Activated CD8-positive, alpha-beta T cell treated with anti-CD3 and anti-CD28 coated beads for 36 hours (primary cell): Measurements from ENCODE around the gene LRRC8D. TPM values are rescaled to one million over a fixed set of nuclear protein-coding genes. Genes with fewer than 3 reads are reported as not detected.

ENCODE experiments used
- ATAC-seq: fragments of 200-7000 bp; cut with Tn5 transposase; one replicate; pipeline ENCODE4 v1.10.0; 2021; ENCODE audit warnings: mild to moderate bottlenecking, moderate library complexity
- CTCF ChIA-PET: fragments of 350-600 bp; sonication (Branson Sonifier 250); formaldehyde crosslinking; loops from one replicate; lab custom pipeline; 2021; ENCODE audit warnings: antibody characterized with exemption; lab: Charles Lee
- POLR2A ChIA-PET: fragments of 350-600 bp; sonication (Branson Sonifier 250); formaldehyde crosslinking; loops from one replicate; lab custom pipeline; 2021; ENCODE audit warnings: antibody characterized with exemption; lab: Charles Lee
- DNase-seq: peaks from one replicate; pipeline ENCODE4 v3.0.0-alpha.2; 2020
- H3K27ac Mint-ChIP-seq: one replicate; pipeline ENCODE4 v1.8.0; 2021; ENCODE audit warnings: mild to moderate bottlenecking, mixed read lengths
- H3K27me3 Mint-ChIP-seq: one replicate; pipeline ENCODE4 v1.8.0; 2021; ENCODE audit warnings: mixed read lengths
- H3K36me3 Mint-ChIP-seq: one replicate; pipeline ENCODE4 v1.8.0; 2021; ENCODE audit warnings: low read depth, mixed read lengths
- H3K4me1 Mint-ChIP-seq: one replicate; pipeline ENCODE4 v1.8.0; 2021; ENCODE audit warnings: low read depth, mixed read lengths
- H3K4me3 Mint-ChIP-seq: one replicate; pipeline ENCODE4 v1.8.0; 2021; ENCODE audit warnings: mild to moderate bottlenecking, moderate library complexity, mixed read lengths
- H3K9me3 Mint-ChIP-seq: one replicate; pipeline ENCODE4 v1.8.0; 2021; ENCODE audit warnings: mixed read lengths
- intact Hi-C: fragments of 100-400 bp; cut with micrococcal nuclease; formaldehyde crosslinking; loops from one replicate; pipeline ENCODE4 v1.10.0; 2022
- total RNA-seq, 2 experiments: library from RNA; stranded (reverse); gene quantifications; one replicate each; pipeline ENCODE4 v1.2.3, GENCODE V29; 2021
- TF ChIP-seq, protein P1 (sequence below): fragments of 200-600 bp; IDR thresholded peaks from one replicate; pipeline ENCODE4 v1.8.0; 2022; ENCODE audit warnings: antibody characterized with exemption, mild to moderate bottlenecking

The LRRC8D gene
- total RNA-seq, 2 experiments from 2014 or later = 26.3 to 27.5 TPM

DNA sequence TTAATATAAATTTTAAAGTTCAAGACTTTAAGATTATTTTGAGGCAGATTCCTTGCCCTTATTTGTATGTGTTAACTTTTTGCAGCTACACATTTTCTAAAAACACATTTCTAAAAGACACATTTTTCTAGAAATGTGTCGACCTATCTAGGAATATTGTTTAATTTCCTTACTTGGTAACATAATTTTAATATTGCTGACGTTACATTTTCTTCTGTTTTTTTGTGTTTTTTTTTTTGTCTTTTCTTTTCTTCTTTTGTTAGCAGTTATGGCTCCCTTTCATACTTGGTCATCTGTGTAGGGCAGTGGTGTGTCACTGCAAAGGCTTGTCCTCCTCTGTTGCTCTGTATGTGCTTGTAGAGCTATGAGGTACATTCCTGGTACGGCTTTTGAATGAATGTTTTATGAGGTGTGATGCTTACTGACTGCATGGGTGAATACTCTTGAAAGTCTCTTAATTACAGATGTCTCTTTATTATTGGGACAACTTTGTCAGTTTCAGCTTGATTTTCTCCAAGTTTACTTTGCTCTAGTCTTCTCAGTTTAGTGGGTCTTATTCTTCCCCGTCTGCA, 30.1 kb downstream of the LRRC8D start:
- Mint-ChIP-seq H3K27me3 (no peaks in the 10 kb centered on the region), H3K4me1 (peaks cover 43% of the 10 kb centered on the region), H3K4me3 (no peak overlapping the region), H3K27ac (no peak overlapping the region), H3K36me3 (peaks cover 35% of the 10 kb centered on the region), H3K9me3 (no peaks in the 10 kb centered on the region)
- intact Hi-C loops = no loop called here
- CTCF ChIA-PET = no interaction called here
- DNase-seq = no peak
- ATAC-seq = no peak
- TF ChIP-seq, protein P1, sequence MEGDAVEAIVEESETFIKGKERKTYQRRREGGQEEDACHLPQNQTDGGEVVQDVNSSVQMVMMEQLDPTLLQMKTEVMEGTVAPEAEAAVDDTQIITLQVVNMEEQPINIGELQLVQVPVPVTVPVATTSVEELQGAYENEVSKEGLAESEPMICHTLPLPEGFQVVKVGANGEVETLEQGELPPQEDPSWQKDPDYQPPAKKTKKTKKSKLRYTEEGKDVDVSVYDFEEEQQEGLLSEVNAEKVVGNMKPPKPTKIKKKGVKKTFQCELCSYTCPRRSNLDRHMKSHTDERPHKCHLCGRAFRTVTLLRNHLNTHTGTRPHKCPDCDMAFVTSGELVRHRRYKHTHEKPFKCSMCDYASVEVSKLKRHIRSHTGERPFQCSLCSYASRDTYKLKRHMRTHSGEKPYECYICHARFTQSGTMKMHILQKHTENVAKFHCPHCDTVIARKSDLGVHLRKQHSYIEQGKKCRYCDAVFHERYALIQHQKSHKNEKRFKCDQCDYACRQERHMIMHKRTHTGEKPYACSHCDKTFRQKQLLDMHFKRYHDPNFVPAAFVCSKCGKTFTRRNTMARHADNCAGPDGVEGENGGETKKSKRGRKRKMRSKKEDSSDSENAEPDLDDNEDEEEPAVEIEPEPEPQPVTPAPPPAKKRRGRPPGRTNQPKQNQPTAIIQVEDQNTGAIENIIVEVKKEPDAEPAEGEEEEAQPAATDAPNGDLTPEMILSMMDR = no peak
- POLR2A ChIA-PET = interaction anchor here (1.7 to 1.8 kb wide), 2 partner anchors 7 to 30 kb away, joined by 6 to 8 read pairs; partner anchors contain the start of gene LRRC8D

DNA sequence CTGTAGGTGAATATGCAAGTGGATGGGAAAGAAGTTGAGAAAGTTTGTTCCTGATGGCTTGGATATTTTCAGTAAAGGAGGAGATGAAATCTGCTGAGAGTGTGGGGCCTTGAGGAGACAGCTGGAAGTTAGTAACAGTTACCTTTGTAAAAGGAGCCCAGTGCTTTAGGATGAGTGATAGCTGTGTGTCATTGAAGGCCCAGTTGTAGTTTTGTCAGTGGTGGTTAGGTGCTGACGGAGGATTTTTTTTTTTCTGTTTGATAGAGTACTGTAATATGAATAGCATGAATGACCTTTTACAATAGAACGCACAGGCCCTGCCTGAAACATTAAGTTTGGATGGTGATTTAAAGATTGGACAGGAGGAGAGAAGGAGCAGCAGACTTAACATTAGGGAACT, 33.3 kb downstream of the LRRC8D start:
- Mint-ChIP-seq H3K9me3 (no peaks in the 10 kb centered on the region), H3K27ac (no peak overlapping the region), H3K4me3 (no peak overlapping the region), H3K4me1 (peaks cover 26% of the 10 kb centered on the region), H3K36me3 (peaks cover 22% of the 10 kb centered on the region), H3K27me3 (no peaks in the 10 kb centered on the region)
- intact Hi-C loops = no loop called here
- POLR2A ChIA-PET = interaction anchor here (0.7 to 1.5 kb wide), 4 partner anchors 9 to 334 kb away, joined by 3 to 10 read pairs (median 4); no protein-coding TSS in a partner anchor
- TF ChIP-seq, protein P1 = no peak
- CTCF ChIA-PET = interaction anchor here (0.7 to 5.0 kb wide), 3 partner anchors 12 to 259 kb away, joined by 3 to 21 read pairs (median 4); no protein-coding TSS in a partner anchor
- DNase-seq = no peak
- ATAC-seq = peak; percentile 82

DNA sequence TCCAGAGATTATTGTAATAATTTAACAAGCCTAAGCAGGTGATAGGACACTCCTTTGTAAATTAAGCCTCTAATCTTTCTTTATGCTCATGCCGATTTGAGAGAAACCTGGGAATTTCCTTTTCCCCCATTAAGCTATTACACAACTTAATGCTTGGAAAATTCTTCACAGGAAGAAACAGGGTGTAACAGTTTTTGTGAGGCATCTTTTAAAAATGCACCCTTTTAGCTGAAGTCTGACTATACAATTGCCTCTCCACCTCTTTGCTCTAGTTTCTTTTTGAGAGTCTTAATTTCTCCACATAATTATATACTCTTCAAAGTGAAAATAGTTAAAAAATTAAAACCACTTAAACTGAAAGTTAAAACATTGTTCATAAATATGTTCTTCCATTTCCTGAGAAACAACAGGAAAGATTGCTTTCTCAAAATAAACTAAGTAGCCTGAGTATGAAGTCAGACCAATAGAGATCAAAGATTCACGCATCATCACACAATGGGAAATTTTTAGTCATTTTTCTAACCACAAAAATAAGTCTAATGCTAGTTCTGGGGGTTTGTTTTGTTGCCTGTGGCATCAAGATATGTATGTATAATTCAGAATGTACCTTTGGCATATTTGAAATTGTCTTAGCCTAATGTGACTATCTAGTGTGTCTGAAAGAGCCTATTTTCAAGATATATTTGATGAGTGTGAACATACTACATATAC, 34.7 kb downstream of the LRRC8D start:
- DNase-seq (no peak), ATAC-seq (peak; percentile 66)
- H3K36me3 Mint-ChIP-seq = peaks cover 22% of the 10 kb centered on the region
- H3K4me1 Mint-ChIP-seq = peaks cover 23% of the 10 kb centered on the region
- no peak overlapping the region for H3K4me3 Mint-ChIP-seq
- TF ChIP-seq, protein P1 = no peak
- no peaks in the 10 kb centered on the region for H3K9me3 Mint-ChIP-seq
- H3K27me3 Mint-ChIP-seq = no peaks in the 10 kb centered on the region
- POLR2A ChIA-PET = interaction anchor here (0.5 to 1.6 kb wide), 3 partner anchors 9 to 601 kb away, joined by 3 to 7 read pairs (median 4); no protein-coding TSS in a partner anchor
- intact Hi-C loops = no loop called here
- H3K27ac Mint-ChIP-seq = no peak overlapping the region
- CTCF ChIA-PET = interaction anchor here (0.9 to 5.0 kb wide), 2 partner anchors 13 to 79 kb away, joined by 3 to 21 read pairs; no protein-coding TSS in a partner anchor

DNA sequence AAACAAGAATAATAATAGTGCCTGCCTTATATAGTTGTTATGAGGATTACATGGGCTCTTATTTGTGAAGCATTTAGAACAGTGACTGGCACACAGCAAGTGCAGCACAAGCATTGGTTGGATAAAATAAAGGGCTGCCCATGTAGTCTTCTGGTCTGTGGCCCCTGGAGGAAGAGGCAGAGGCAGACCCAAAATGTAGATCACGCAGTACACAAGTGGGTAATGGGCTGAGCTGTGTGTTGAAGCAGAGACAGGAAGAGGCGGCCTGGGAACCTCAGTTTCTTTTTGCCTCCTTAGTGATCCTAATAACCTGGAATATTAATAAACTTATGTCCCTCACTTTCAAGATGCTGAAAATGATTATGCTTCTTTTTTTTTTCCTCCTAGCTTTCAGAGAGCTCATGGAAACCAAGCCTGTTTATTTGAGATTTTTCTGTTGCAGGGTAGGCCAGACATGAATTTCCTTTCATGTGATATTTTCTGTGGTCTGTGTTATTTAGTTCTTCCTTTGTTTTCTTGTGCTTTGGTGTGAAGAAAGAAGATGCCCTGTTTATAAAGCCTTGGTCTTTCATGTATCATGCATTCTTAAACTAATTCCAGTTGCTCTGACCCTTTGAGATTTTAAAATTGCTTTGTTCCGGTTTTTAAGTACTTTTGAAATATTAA, 42.5 kb downstream of the LRRC8D start:
- POLR2A ChIA-PET = interaction anchor here (0.9 kb wide), 1 partner anchor 13 kb away, joined by 3 read pairs; no protein-coding TSS in a partner anchor
- Mint-ChIP-seq H3K36me3 (peaks cover 51% of the 10 kb centered on the region), H3K9me3 (no peaks in the 10 kb centered on the region), H3K4me1 (peaks cover 70% of the 10 kb centered on the region), H3K27ac (peak overlapping the region; percentile 85), H3K4me3 (no peak overlapping the region), H3K27me3 (no peaks in the 10 kb centered on the region)
- intact Hi-C loops = no loop called here
- ATAC-seq = no peak
- CTCF ChIA-PET = interaction anchor here (2.0 kb wide), 1 partner anchor 10 kb away, joined by 5 read pairs; no protein-coding TSS in a partner anchor
- TF ChIP-seq, protein P1 = no peak
- DNase-seq = no peak
